Mesendoderm (in vitro differentiated cells): ENCODE measurements around the gene RNLS.

Source experiments
- DNase-seq: peaks from one replicate; pipeline ENCODE4 v3.0.0; 2013
- H2AK5ac ChIP-seq: 2 replicates; pipeline ENCODE4 v1.6.1; 2013; ENCODE audit warnings: low read length, inconsistent platforms
- H2BK120ac ChIP-seq: 2 replicates; pipeline ENCODE4 v1.6.1; 2013; ENCODE audit warnings: low read depth, mild to moderate bottlenecking, low read length, moderate library complexity, mixed read lengths
- H2BK15ac ChIP-seq: replicated peaks from 2 replicates; pipeline ENCODE4 v1.6.1; 2013; ENCODE audit warnings: low read depth, mild to moderate bottlenecking, moderate library complexity
- H2BK5ac ChIP-seq: 2 replicates; pipeline ENCODE4 v1.6.1; 2013; ENCODE audit warnings: low read length, inconsistent platforms
- H3K18ac ChIP-seq: 2 replicates; pipeline ENCODE4 v1.6.1; 2013; ENCODE audit warnings: mild to moderate bottlenecking, low read length, mixed read lengths
- H3K23ac ChIP-seq: one replicate; pipeline ENCODE4 v1.6.1; 2013; ENCODE audit warnings: low read length
- H3K27ac ChIP-seq: 2 replicates; pipeline ENCODE4 v1.5.1; 2013; ENCODE audit warnings: low read depth, mild to moderate bottlenecking, inconsistent platforms, low read length, moderate library complexity
- H3K27me3 ChIP-seq: 2 replicates; pipeline ENCODE4 v1.6.1; 2013; ENCODE audit warnings: low read length, control low read depth, mild to moderate bottlenecking, inconsistent platforms; ENCODE audit not compliant: insufficient read depth, poor library complexity
- H3K36me3 ChIP-seq: 2 replicates; pipeline ENCODE4 v1.6.1; 2013; ENCODE audit warnings: low read length, inconsistent platforms; ENCODE audit not compliant: control insufficient read depth, insufficient read depth
- H3K4ac ChIP-seq: one replicate; pipeline ENCODE4 v1.6.1; 2013; ENCODE audit warnings: low read depth, mild to moderate bottlenecking, low read length, moderate library complexity
- H3K4me1 ChIP-seq: 2 replicates; pipeline ENCODE4 v1.6.1; 2013; ENCODE audit warnings: low read depth, low read length, inconsistent platforms; ENCODE audit not compliant: control insufficient read depth
- H3K4me2 ChIP-seq: 2 replicates; pipeline ENCODE4 v1.6.1; 2013; ENCODE audit warnings: low read length
- H3K4me3 ChIP-seq: 2 replicates; pipeline ENCODE4 v1.5.1; 2013; ENCODE audit warnings: mild to moderate bottlenecking, low read length
- H3K56ac ChIP-seq: one replicate; pipeline ENCODE4 v1.6.1; 2013; ENCODE audit warnings: low read length
- H3K79me1 ChIP-seq: 2 replicates; pipeline ENCODE4 v1.6.1; 2013; ENCODE audit warnings: low read length, inconsistent platforms
- H3K79me2 ChIP-seq: 2 replicates; pipeline ENCODE4 v1.6.1; 2013; ENCODE audit warnings: mild to moderate bottlenecking, low read length; ENCODE audit not compliant: control insufficient read depth, insufficient read depth
- H3K9ac ChIP-seq: 2 replicates; pipeline ENCODE4 v1.6.1; 2013; ENCODE audit warnings: low read length, inconsistent platforms
- H4K5ac ChIP-seq: one replicate; pipeline ENCODE4 v1.6.1; 2013; ENCODE audit warnings: low read length
- H4K8ac ChIP-seq: one replicate; pipeline ENCODE4 v1.6.1; 2013; ENCODE audit warnings: low read depth, mild to moderate bottlenecking, control low read depth, low read length, moderate library complexity
- WGBS: extraction: QIAGEN DNeasy Blood & Tissue Kit; methylation state at CpG from one replicate; pipeline ENCODE4 v1.1.7; 2013; ENCODE audit warnings: low lambda C conversion rate, missing lambda C conversion rate; ENCODE audit not compliant: insufficient coverage; ENCODE audit errors: extremely low coverage; 5-methylcytosine and 5-hydroxymethylcytosine counted together

The RNLS gene

GRCh38 chr10:88236121-88236743, 346.9 kb downstream of the RNLS start:
- Histone ChIP-seq H3K18ac (no peak overlapping the region), H2BK15ac (no peak overlapping the region), H3K23ac (no peak overlapping the region), H3K56ac (no peak overlapping the region), H3K4me3 (no peak overlapping the region), H3K79me1 (no peaks in the 10 kb centered on the region), H3K27me3 (no peaks in the 10 kb centered on the region), H4K8ac (no peak overlapping the region), H3K36me3 (no peaks in the 10 kb centered on the region), H3K4me2 (no peak overlapping the region), H4K5ac (no peak overlapping the region), H2AK5ac (no peak overlapping the region), H2BK5ac (no peak overlapping the region), H3K27ac (no peak overlapping the region), H3K4me1 (peaks cover 3% of the 10 kb centered on the region), H3K9ac (no peak overlapping the region), H3K79me2 (no peaks in the 10 kb centered on the region), H3K4ac (no peak overlapping the region), H2BK120ac (no peak overlapping the region)
- no CpG with 5 or more reads among the region's 2 CpGs for WGBS
- no peak for DNase-seq

DNA sequence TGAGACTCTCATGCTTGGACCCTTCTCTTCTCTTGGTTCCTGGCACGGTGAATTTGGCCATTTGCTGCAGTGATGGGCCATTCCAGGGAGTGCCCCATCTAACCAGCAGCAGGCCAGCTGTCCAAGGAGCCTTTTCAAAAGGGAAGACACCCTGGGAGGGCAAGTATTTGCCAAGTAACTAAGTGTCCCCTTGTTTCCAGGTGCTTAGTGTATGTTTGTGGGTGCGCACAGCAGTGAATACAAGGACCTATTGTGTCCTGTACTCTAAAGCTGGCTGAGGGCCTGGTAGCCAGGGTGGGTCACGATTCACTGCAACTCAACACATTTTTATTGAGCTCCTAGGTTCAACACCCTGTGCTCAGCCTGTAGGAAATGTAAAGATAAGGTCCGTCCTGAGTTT, 348.8 kb downstream of the RNLS start:
- H3K4me1 ChIP-seq = peaks cover 3% of the 10 kb centered on the region
- no peak overlapping the region for H3K56ac ChIP-seq
- no peaks in the 10 kb centered on the region for H3K36me3 ChIP-seq
- H2AK5ac ChIP-seq = no peak overlapping the region
- no peak overlapping the region for H3K4me2 ChIP-seq
- H2BK120ac ChIP-seq = no peak overlapping the region
- DNase-seq = no peak
- no peak overlapping the region for H3K4me3 ChIP-seq
- no peaks in the 10 kb centered on the region for H3K79me1 ChIP-seq
- H4K5ac ChIP-seq = no peak overlapping the region
- H3K23ac ChIP-seq = no peak overlapping the region
- H3K9ac ChIP-seq = no peak overlapping the region
- H3K4ac ChIP-seq = no peak overlapping the region
- no peak overlapping the region for H3K18ac ChIP-seq
- no CpG with 5 or more reads among the region's 4 CpGs for WGBS
- H4K8ac ChIP-seq = no peak overlapping the region
- H3K27me3 ChIP-seq = no peaks in the 10 kb centered on the region
- H2BK15ac ChIP-seq = no peak overlapping the region
- H3K79me2 ChIP-seq = no peaks in the 10 kb centered on the region
- H2BK5ac ChIP-seq = no peak overlapping the region
- H3K27ac ChIP-seq = no peak overlapping the region

DNA sequence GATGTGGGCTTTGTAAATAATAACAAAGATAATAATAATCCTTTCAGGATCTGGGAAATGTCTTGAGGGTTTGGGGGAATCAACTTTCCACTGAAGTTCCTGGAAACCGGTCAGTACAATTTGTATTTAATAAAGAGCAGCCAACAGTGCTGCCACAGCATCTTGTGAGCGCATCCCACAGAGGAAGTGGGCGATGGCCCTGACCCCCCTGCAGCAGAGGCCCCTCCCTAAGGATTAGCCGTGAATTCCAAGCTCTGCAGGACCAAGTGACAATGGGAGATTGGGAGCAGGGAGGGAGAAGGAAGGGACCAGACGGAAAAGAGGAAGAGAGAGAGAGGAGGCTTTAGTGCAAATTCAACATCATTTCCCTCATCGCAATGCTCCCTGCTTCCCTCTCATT, 349.2 kb downstream of the RNLS start:
- Histone ChIP-seq H2AK5ac (no peak overlapping the region), H3K4me1 (peaks cover 3% of the 10 kb centered on the region), H3K79me1 (no peaks in the 10 kb centered on the region), H3K79me2 (no peaks in the 10 kb centered on the region), H3K9ac (no peak overlapping the region), H3K23ac (no peak overlapping the region), H4K5ac (no peak overlapping the region), H2BK120ac (no peak overlapping the region), H3K4ac (no peak overlapping the region), H3K36me3 (no peaks in the 10 kb centered on the region), H2BK5ac (no peak overlapping the region), H4K8ac (no peak overlapping the region), H3K56ac (no peak overlapping the region), H3K18ac (no peak overlapping the region), H3K27ac (no peak overlapping the region), H3K4me3 (no peak overlapping the region), H3K4me2 (no peak overlapping the region), H3K27me3 (no peaks in the 10 kb centered on the region), H2BK15ac (no peak overlapping the region)
- DNase-seq = peak; percentile 45
- WGBS = no CpG with 5 or more reads among the region's 6 CpGs

DNA sequence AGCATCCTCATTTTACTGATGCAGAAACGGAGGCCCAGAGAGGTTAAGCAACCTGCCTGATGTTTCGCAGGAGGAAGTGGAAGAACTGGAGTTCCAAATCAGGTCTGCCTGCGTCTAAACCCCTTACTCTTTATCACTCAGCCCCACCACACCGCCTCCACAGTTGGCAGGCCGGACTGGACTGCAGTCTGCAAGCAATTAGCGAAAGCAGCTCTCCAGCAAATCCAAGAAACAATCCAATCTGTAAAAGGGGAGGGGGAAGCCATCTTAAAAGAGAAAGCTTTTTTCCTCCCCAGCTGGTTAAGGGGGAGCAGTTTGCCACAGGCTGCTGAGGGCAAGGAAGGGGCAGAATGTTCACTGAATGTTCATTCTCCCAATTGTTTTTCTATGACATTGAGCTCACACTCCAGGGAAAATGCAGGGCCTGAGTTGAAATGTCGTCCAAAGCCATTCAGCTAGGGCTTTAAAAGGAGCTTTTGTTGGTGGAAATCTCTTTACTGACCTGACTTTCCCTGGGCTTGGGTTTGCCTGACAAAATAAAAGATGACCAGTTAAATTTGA, 350.1 kb downstream of the RNLS start:
- no peak overlapping the region for H3K9ac ChIP-seq
- H2BK15ac ChIP-seq = no peak overlapping the region
- no peak overlapping the region for H2BK5ac ChIP-seq
- H3K18ac ChIP-seq = no peak overlapping the region
- no peak overlapping the region for H3K4me3 ChIP-seq
- H4K5ac ChIP-seq = no peak overlapping the region
- no peak overlapping the region for H4K8ac ChIP-seq
- H2BK120ac ChIP-seq = no peak overlapping the region
- no peak overlapping the region for H3K4ac ChIP-seq
- no peak for DNase-seq
- no peaks in the 10 kb centered on the region for H3K79me1 ChIP-seq
- no peaks in the 10 kb centered on the region for H3K36me3 ChIP-seq
- no peak overlapping the region for H3K4me2 ChIP-seq
- H3K23ac ChIP-seq = no peak overlapping the region
- H3K79me2 ChIP-seq = no peaks in the 10 kb centered on the region
- H3K27ac ChIP-seq = no peak overlapping the region
- no peak overlapping the region for H3K56ac ChIP-seq
- WGBS = no CpG with 5 or more reads among the region's 7 CpGs
- H3K4me1 ChIP-seq = peaks cover 3% of the 10 kb centered on the region
- H3K27me3 ChIP-seq = no peaks in the 10 kb centered on the region
- H2AK5ac ChIP-seq = no peak overlapping the region

DNA sequence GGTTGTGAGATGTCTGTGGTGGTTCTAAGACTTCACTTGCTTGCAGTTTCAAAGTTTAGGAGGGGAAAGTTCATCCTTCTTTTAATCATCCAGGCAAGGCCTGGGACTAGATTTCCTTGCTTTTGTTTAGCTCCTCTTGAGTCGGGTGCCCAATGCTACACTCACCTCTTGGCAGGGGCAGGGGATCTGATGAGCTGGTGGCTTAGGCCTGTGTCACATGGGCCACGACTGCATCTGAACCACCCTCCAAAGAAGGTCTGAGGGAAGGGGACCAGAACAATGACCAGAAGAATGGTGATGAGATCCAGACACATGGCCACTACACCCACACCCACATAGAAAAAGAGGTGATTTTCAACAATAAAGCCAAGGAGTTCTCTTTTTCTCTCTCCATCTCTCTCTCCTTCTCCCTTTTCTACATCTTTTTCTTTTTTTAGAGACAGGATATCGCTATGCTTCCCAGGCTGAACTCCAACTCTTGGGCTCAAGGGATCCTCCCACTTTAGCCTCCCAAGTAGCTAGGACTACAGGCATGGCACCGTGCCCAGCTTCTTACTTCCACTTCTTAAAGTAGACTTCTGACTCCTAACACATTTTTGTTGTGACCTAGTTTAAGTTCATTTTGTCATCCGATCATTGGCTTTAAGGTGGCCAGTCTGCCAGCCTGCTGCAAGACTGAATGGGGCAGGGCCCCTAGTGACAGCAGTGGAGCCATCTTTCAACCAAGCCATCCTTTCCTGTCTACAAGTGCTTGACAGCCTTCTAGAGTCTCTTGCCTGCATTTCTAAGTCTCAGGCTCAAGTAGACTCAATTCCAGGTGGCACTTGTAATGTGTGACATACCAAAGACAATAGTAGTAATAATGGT, 350.9 kb downstream of the RNLS start:
- no peak overlapping the region for H3K4ac ChIP-seq
- H3K4me2 ChIP-seq = no peak overlapping the region
- no CpG with 5 or more reads among the region's 5 CpGs for WGBS
- no peak overlapping the region for H3K56ac ChIP-seq
- H2BK120ac ChIP-seq = no peak overlapping the region
- H3K27me3 ChIP-seq = no peaks in the 10 kb centered on the region
- DNase-seq = no peak
- no peaks in the 10 kb centered on the region for H3K79me1 ChIP-seq
- no peak overlapping the region for H3K18ac ChIP-seq
- no peak overlapping the region for H2BK5ac ChIP-seq
- H3K4me3 ChIP-seq = no peak overlapping the region
- no peak overlapping the region for H4K5ac ChIP-seq
- no peaks in the 10 kb centered on the region for H3K36me3 ChIP-seq
- no peak overlapping the region for H2BK15ac ChIP-seq
- H3K23ac ChIP-seq = no peak overlapping the region
- peaks cover 3% of the 10 kb centered on the region for H3K4me1 ChIP-seq
- H4K8ac ChIP-seq = no peak overlapping the region
- no peak overlapping the region for H3K9ac ChIP-seq
- H3K79me2 ChIP-seq = no peaks in the 10 kb centered on the region
- no peak overlapping the region for H2AK5ac ChIP-seq
- no peak overlapping the region for H3K27ac ChIP-seq
